ACC112 (cell line): ENCODE data around the gene RAB32.

ENCODE experiments used
- H2AFZ ChIP-seq: fragments of 200-600 bp; sonication (generic); one replicate; pipeline ENCODE4 v1.6.0; 2017; ENCODE audit warnings: antibody characterized with exemption, low read length; ENCODE audit not compliant: unreplicated experiment
- H3K27ac ChIP-seq: fragments of 200-600 bp; sonication (generic); 2 replicates; pipeline ENCODE4 v1.5.1; 2014; ENCODE audit warnings: low read depth, mild to moderate bottlenecking, antibody characterized with exemption, low read length, moderate library complexity
- H3K27me3 ChIP-seq: fragments of 200-600 bp; sonication (generic); 2 replicates; pipeline ENCODE4 v1.6.1; 2014; ENCODE audit warnings: mild to moderate bottlenecking, antibody characterized with exemption, low read length, moderate library complexity, mixed read lengths; ENCODE audit not compliant: insufficient read depth
- H3K36me3 ChIP-seq: fragments of 200-600 bp; sonication (generic); 2 replicates; pipeline ENCODE4 v1.6.1; 2016; ENCODE audit warnings: mild to moderate bottlenecking, antibody characterized with exemption, low read length, moderate library complexity, mixed read lengths; ENCODE audit not compliant: insufficient read depth
- H3K4me1 ChIP-seq: fragments of 200-600 bp; sonication (generic); one replicate; pipeline ENCODE4 v1.6.1; 2016; ENCODE audit warnings: low read length, mixed read lengths; ENCODE audit not compliant: insufficient read depth, unreplicated experiment, control insufficient read depth
- H3K4me3 ChIP-seq: fragments of 200-600 bp; sonication (generic); 2 replicates; pipeline ENCODE4 v1.5.1; 2014; ENCODE audit warnings: mild to moderate bottlenecking, low read depth, low read length
- H3K79me2 ChIP-seq: fragments of 200-600 bp; sonication (generic); one replicate; pipeline ENCODE4 v1.6.0; 2016; ENCODE audit warnings: low read length; ENCODE audit not compliant: control insufficient read depth, unreplicated experiment, insufficient read depth

RAB32 gene

DNA sequence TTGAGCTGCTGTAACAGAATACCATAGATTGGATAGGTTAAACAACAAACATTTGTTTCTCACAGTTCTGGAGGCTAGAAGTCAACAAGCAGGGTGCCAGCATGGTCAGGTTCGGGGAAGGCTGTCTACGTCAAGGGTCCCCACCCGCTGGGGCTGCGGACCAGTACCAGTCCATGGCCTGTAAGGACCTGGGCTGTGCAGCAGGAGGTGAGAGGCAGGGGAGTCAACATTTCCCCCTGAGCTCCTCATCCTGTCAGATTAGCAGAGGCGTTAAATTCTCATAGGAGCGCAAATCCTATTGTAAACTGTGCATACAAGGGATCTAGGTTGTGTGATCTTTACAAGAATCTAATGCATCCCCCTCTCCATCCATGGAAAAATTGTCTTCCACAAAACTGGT, 58.9 kb downstream of the RAB32 start:
- no peak overlapping the region for H3K27ac ChIP-seq
- H3K79me2 ChIP-seq = no peaks in the 10 kb centered on the region
- H3K36me3 ChIP-seq = no peaks in the 10 kb centered on the region
- H2AFZ ChIP-seq = no peak overlapping the region
- no peak overlapping the region for H3K4me3 ChIP-seq
- no peaks in the 10 kb centered on the region for H3K27me3 ChIP-seq
- peaks cover 5% of the 10 kb centered on the region for H3K4me1 ChIP-seq
